Lung (tissue), 12 donors: Measurements from ENCODE around the gene TTLL10. TPM values are rescaled to one million over a fixed set of nuclear protein-coding genes. Genes with fewer than 3 reads are reported as not detected.

Experiments
- ATAC-seq: fragments of 200-7000 bp; cut with Tn5 transposase; one replicate; pipeline ENCODE4 v1.9.1; 2020; ENCODE audit warnings: moderate number of reproducible peaks; ENCODE audit not compliant: insufficient read depth, low FRiP score
- DNase-seq, 3 donors: peaks; one replicate each; pipeline ENCODE4 v3.0.0-alpha.2; 2013 to 2017
- H3K27ac ChIP-seq, 2 donors: one replicate each; pipeline ENCODE4 v1.5.1; 2013; ENCODE audit warnings: mild to moderate bottlenecking in 2 of 2, moderate library complexity in 2 of 2, control low read depth in 1 of 2, inconsistent platforms in 1 of 2, low read depth in 1 of 2, low read length in 1 of 2
- H3K27me3 ChIP-seq, 3 donors: one replicate each; pipeline ENCODE4 v1.5.1; 2013; ENCODE audit warnings: low read length in 2 of 3; ENCODE audit not compliant: control insufficient read depth in 3 of 3, insufficient read depth in 3 of 3
- H3K36me3 ChIP-seq, 4 donors: one replicate each; pipeline ENCODE4 v1.5.1; 2013; ENCODE audit warnings: low read length in 4 of 4, mild to moderate bottlenecking in 1 of 4, moderate library complexity in 1 of 4; ENCODE audit not compliant: control insufficient read depth in 4 of 4, insufficient read depth in 4 of 4
- H3K4me1 ChIP-seq, 5 donors: one replicate each; pipeline ENCODE4 v1.5.1; 2013; ENCODE audit warnings: low read length in 5 of 5, mild to moderate bottlenecking in 2 of 5, moderate library complexity in 1 of 5; ENCODE audit not compliant: control insufficient read depth in 5 of 5, insufficient read depth in 5 of 5
- H3K4me3 ChIP-seq: one replicate; pipeline ENCODE4 v1.5.1; 2013; ENCODE audit warnings: mild to moderate bottlenecking, control low read depth, moderate library complexity
- H3K9ac ChIP-seq, 2 donors: one replicate each; pipeline ENCODE4 v1.5.1; 2013; ENCODE audit warnings: low read length in 2 of 2, control low read depth in 1 of 2; ENCODE audit not compliant: insufficient read depth in 1 of 2
- H3K9me3 ChIP-seq, 4 donors: one replicate each; pipeline ENCODE4 v1.5.1; 2013; ENCODE audit warnings: low read length in 3 of 4, mild to moderate bottlenecking in 1 of 4, moderate library complexity in 1 of 4; ENCODE audit not compliant: control insufficient read depth in 4 of 4, insufficient read depth in 3 of 4
- CTCF ChIP-seq: IDR thresholded peaks from 2 replicates; pipeline ENCODE4 v1.5.1; 2012; ENCODE audit warnings: mild to moderate bottlenecking; ENCODE audit errors: control extremely low read depth, extremely low read depth
- WGBS, 2 donors: extraction: QIAGEN DNeasy Blood & Tissue Kit; methylation state at CpG; one replicate each; pipeline ENCODE4 v1.1.7; 2013; 5-methylcytosine and 5-hydroxymethylcytosine counted together
- polyA plus RNA-seq, 2 donors: library from polyadenylated mRNA; stranded (reverse); fragments of 200-250 nt; gene quantifications; one replicate each; pipeline ENCODE4 v1.2.1, GENCODE V29; 2013
- total RNA-seq, 2 donors: library from RNA; depleted of rRNA in 1 of 2; stranded (reverse); fragments of >200 nt in 1 of 2; gene quantifications; one replicate each; pipeline ENCODE4 v1.2.1, GENCODE V29; 2014 to 2021
- donor health status: control.
- donor health status: control.
- donor health status: Bipolar disorder and iron deficiency.
- donor health status: healthy.
- donor health status: DM: yes; HTN: yes; CAD: no.

TTLL10 gene
- total and polyA plus RNA-seq, 4 donors: 3.7 to 19.7 (median 4.5) TPM

- DNase-seq: no peak
Measured at GRCh38 chr1:1166642-1167397, 6.9 kb upstream of the TTLL10 start.

GRCh38 chr1:1167398-1167821, 6.3 kb upstream of the TTLL10 start:
- 73 to 82% methylated on average over 20 of the region's 20 CpGs for WGBS, 2 donors
- peaks cover 0 to 9% (median 5%) of the 10 kb centered on the region in 3 donors for H3K27me3 ChIP-seq
- no peak overlapping the region for H3K27ac ChIP-seq
- H3K4me1 ChIP-seq: peaks cover 0 to 12% (median 0%) of the 10 kb centered on the region in 5 donors
- no peaks in the 10 kb centered on the region for H3K36me3 ChIP-seq
- H3K9ac ChIP-seq: no peak overlapping the region
- H3K9me3 ChIP-seq: no peaks in the 10 kb centered on the region
- ATAC-seq: no peak
- no peak for DNase-seq
- no peak for TF ChIP-seq CTCF
- H3K4me3 ChIP-seq: no peak overlapping the region

More at GRCh38 chr1:1166642-1167397, 6.9 kb upstream of the TTLL10 start:
- no peak for ATAC-seq
- Histone ChIP-seq H3K4me1 (peaks cover 0 to 12% (median 0%) of the 10 kb centered on the region in 5 donors), H3K36me3 (no peaks in the 10 kb centered on the region), H3K27me3 (peaks cover 0 to 8% (median 3%) of the 10 kb centered on the region in 3 donors), H3K4me3 (no peak overlapping the region), H3K27ac (no peak overlapping the region), H3K9ac (no peak overlapping the region), H3K9me3 (no peaks in the 10 kb centered on the region)
- WGBS, 2 donors: 81 to 89% methylated on average over 44 of the region's 44 CpGs
- no peak for TF ChIP-seq CTCF

GRCh38 chr1:1167841-1168450, 5.7 kb upstream of the TTLL10 start:
- peaks cover 2 to 9% (median 7%) of the 10 kb centered on the region in 3 donors for H3K27me3 ChIP-seq
- no peak overlapping the region for H3K27ac ChIP-seq
- H3K4me3 ChIP-seq: no peak overlapping the region

More at GRCh38 chr1:1167841-1168450, 5.7 kb upstream of the TTLL10 start:
- Histone ChIP-seq H3K9me3 (no peaks in the 10 kb centered on the region), H3K4me1 (peaks cover 0 to 12% (median 0%) of the 10 kb centered on the region in 5 donors), H3K9ac (no peak overlapping the region), H3K36me3 (no peaks in the 10 kb centered on the region)
- DNase-seq (peak in 1 of 3 donors; percentile 7), ATAC-seq (no peak)
- no peak for TF ChIP-seq CTCF
- WGBS, 2 donors: 80 to 93% methylated on average over 36 of the region's 36 CpGs
